DMS 273 treated with DMSO at 0.1 percent for 48 hours (cell line): Measurements from ENCODE around the gene ZGRF1.
"Not testable (repeated sequence)": the region's sequence is repeated elsewhere in the genome, so short reads cannot be mapped to it uniquely, and the experiment has no call there.

Experiments used
- DNase-seq: peaks from one replicate; lab custom pipeline; 2025; lab: John Stamatoyannopoulos, UW

The ZGRF1 gene

GRCh38 chr4:112557676-112558411 lies 78.9 kb downstream of the ZGRF1 start:
- no peak for DNase-seq

GRCh38 chr4:112554271-112554670 lies 82.4 kb downstream of the ZGRF1 start:
- not testable (repeated sequence) for DNase-seq

- no peak for DNase-seq
These were observed 84.0 kb downstream of the ZGRF1 start for GRCh38 chr4:112552668-112553067.

- no peak for DNase-seq
These were observed 86.0 kb downstream of the ZGRF1 start for GRCh38 chr4:112550728-112551127.

- no peak for DNase-seq
These were observed 90.2 kb downstream of the ZGRF1 start for GRCh38 chr4:112546476-112546875.

- DNase-seq: no peak
These were observed 91.4 kb downstream of the ZGRF1 start for GRCh38 chr4:112545346-112545745.

GRCh38 chr4:112540695-112541094 lies 96.0 kb downstream of the ZGRF1 start:
- DNase-seq: no peak

GRCh38 chr4:112536123-112536522 lies 100.6 kb downstream of the ZGRF1 start:
- DNase-seq: no peak

GRCh38 chr4:112532267-112532666 lies 104.4 kb downstream of the ZGRF1 start:
- no peak for DNase-seq

GRCh38 chr4:112531146-112531545 lies 105.6 kb downstream of the ZGRF1 start:
- no peak for DNase-seq

GRCh38 chr4:112526061-112526460 lies 110.6 kb downstream of the ZGRF1 start:
- no peak for DNase-seq

GRCh38 chr4:112523764-112524505 lies 112.8 kb downstream of the ZGRF1 start:
- DNase-seq: no peak

- DNase-seq: no peak
These were observed 113.5 kb downstream of the ZGRF1 start for GRCh38 chr4:112523008-112523721.

- DNase-seq: not testable (repeated sequence)
These were observed 114.3 kb downstream of the ZGRF1 start for GRCh38 chr4:112522431-112522830.

- no peak for DNase-seq
These were observed 115.3 kb downstream of the ZGRF1 start for GRCh38 chr4:112521123-112522023.

GRCh38 chr4:112520598-112521122 lies 116.0 kb downstream of the ZGRF1 start:
- DNase-seq: no peak

- no peak for DNase-seq
These were observed 116.8 kb downstream of the ZGRF1 start for GRCh38 chr4:112519689-112520597.

- DNase-seq: no peak
These were observed 118.0 kb downstream of the ZGRF1 start for GRCh38 chr4:112518675-112519074.

GRCh38 chr4:112517911-112518310 lies 118.8 kb downstream of the ZGRF1 start:
- no peak for DNase-seq

- no peak for DNase-seq
These were observed 119.6 kb downstream of the ZGRF1 start for GRCh38 chr4:112517067-112517634.
